Measurements from ENCODE around the gene TENM4.

GRCh38 chr11:79050786-79051185, 390.0 kb downstream of the TENM4 start:
- no peak for TF ChIP-seq TCF12 (IDR thresholded peaks at IDR 0.05)
- TF ChIP-seq CTCF (IDR thresholded peaks at IDR 0.05): no peak
- no peak; the same call in 1 of the 2 replicates for TF ChIP-seq RCOR1 (IDR thresholded peaks at IDR 0.05; ENCODE audit: low read length)
- TF ChIP-seq POLR2AphosphoS5 (IDR thresholded peaks at IDR 0.05; ENCODE audit: low read depth, low read length): no peak
- no peak for TF ChIP-seq RAD21 (IDR thresholded peaks at IDR 0.05; ENCODE audit: low read length)

Measured in SK-N-SH (cell line).